Stimulated activated CD8-positive, alpha-beta memory T cell treated with anti-CD3 and anti-CD28 coated beads, Interleukin-2, amount 100 ng/mL, for 1 hour (primary cell): ENCODE measurements around the gene LIPA.

ENCODE experiments used
- DNase-seq, 2 donors: peaks; one replicate each; pipeline ENCODE4 v3.0.0-alpha.2; 2020; ENCODE audit warnings: low read depth in 2 of 2

The LIPA gene

DNA sequence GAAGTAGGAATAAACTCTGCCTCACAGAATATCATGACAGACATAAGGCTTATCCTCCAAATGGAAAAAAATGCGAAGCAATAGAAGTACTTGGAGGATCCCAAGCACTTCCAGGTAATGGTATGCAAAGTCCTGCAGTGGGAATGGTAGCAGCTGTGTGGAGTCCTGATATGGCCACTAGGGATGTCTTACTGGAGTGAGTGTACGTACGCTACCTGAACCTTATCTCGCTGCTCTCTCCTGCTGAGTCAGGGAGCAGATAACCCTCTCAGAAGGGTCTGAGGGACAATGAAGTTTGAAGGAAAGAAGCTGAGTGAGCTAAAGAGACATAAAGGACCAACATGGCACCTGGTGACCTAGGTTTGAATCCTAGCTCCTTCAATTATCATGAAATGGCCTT lies 86.7 kb downstream of the LIPA start:
- DNase-seq = no peak

- DNase-seq = no peak
Measured at GRCh38 chr10:89164080-89164479, 87.5 kb downstream of the LIPA start.
